Measurements from ENCODE around the gene LLCFC1.

The LLCFC1 gene

DNA sequence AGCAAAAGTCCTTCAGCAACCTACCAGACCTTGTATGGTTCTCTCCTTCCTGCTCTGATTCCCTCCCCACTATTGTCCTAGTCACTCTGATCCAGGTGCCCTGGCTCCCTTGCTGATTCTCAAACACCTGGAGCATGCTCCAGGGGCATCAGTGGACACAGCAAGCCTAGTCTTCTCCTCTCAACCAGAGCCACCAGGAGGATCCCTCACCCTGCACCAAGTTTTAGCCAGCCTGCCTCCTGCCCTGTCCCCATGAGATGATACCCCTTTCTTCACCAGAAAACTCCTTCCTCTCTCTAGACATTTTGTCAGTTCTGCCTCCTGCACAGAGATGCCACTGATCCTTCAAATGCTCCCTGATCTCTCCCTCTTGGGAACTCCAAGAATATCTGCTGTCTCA, 11.0 kb downstream of the LLCFC1 start:
- no peak overlapping the region for H3K27ac ChIP-seq
- DNase-seq (ENCODE audit: low spot score): no peak
- H3K4me3 ChIP-seq: no peak overlapping the region
- TF ChIP-seq, protein P1, sequence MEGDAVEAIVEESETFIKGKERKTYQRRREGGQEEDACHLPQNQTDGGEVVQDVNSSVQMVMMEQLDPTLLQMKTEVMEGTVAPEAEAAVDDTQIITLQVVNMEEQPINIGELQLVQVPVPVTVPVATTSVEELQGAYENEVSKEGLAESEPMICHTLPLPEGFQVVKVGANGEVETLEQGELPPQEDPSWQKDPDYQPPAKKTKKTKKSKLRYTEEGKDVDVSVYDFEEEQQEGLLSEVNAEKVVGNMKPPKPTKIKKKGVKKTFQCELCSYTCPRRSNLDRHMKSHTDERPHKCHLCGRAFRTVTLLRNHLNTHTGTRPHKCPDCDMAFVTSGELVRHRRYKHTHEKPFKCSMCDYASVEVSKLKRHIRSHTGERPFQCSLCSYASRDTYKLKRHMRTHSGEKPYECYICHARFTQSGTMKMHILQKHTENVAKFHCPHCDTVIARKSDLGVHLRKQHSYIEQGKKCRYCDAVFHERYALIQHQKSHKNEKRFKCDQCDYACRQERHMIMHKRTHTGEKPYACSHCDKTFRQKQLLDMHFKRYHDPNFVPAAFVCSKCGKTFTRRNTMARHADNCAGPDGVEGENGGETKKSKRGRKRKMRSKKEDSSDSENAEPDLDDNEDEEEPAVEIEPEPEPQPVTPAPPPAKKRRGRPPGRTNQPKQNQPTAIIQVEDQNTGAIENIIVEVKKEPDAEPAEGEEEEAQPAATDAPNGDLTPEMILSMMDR (IDR thresholded peaks at IDR 0.05): no peak

DNA sequence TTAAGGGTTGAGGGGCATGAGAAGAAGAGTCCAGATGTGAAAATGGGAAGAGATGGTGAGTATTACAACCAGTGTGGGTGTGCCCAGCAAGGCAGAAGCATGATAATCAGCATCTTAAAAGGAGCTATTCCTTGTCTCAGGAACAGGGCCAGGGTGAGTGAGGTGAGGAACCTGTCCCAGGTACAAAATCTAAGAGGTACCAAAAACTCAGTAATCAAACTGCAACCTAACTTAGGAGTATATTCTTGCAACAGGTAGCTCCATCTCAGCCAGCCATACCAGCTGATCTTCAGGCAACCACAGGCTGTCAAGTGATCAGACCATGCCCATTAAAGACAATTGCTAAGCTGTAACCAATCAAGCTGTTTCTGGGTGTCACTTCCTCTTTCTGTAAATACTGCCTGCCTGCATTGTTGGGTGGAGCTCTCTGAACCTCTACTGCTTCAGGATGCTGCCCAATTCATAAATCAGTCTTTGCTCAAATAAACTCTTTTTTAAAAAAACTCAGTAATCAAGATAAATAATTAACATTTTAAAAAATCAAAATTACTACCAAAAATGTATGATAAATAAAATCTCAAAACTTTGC, 15.5 kb downstream of the LLCFC1 start:
- TF ChIP-seq, protein P1 (IDR thresholded peaks at IDR 0.05): no peak
- no peak for DNase-seq (ENCODE audit: low spot score)
- Histone ChIP-seq H3K27ac (no peak overlapping the region), H3K4me3 (no peak overlapping the region)

DNA sequence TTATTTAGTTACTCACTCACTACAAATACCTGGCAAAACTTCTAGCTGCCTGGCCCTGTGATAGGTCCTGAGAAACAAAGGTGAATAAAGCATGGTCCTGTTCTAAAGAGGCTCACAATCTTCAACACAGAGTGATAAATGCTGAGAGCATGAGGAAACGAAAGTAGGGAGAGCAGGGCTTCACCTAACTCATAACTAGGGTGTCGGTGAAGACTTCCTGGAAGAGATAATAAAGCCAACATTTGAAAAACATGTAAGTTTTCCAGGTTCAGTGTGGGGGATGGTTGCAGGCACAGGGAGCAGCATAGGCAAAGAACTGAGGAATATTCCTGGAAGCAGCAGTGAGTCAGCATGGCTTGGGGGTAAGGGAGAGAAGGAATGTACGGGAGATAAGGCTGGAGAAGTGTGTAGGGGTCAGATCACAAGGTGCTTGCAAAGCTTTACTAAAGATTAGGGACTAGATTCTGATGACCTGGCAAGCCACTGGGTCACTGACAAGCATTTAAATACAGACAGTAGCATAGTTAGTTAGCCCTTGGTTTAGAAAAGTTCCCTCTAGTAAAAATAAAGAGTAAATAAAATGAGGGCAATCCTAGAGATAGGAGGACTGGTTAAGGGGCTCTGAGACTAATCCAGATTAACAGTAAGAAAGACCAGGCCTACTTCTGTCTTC, 17.8 kb downstream of the LLCFC1 start:
- H3K27ac ChIP-seq: no peak overlapping the region
- TF ChIP-seq, protein P1 (IDR thresholded peaks at IDR 0.05): no peak
- DNase-seq (ENCODE audit: low spot score): no peak
- H3K4me3 ChIP-seq: no peak overlapping the region

DNA sequence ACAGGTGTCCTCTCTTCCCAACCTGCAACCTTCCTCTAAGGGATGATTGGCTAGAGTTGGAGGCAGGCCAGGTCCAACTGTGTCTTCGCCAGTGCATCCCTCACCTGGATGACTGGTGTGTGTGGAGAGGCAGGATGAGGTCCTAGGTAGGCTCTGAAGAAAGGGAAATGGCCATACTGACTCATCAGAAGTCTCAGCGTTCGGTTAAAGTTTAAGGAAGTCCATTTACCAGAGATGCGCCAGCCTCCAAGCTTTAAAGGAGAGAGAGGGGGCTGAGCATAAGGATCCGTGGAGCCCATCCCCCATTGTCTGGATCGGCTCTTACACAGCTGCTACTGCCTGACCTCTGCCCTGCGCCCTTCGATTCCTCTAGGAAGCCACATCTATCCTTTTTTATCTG, 18.4 kb downstream of the LLCFC1 start:
- DNase-seq (ENCODE audit: low spot score): no peak
- TF ChIP-seq, protein P1 (IDR thresholded peaks at IDR 0.05): no peak

DNA sequence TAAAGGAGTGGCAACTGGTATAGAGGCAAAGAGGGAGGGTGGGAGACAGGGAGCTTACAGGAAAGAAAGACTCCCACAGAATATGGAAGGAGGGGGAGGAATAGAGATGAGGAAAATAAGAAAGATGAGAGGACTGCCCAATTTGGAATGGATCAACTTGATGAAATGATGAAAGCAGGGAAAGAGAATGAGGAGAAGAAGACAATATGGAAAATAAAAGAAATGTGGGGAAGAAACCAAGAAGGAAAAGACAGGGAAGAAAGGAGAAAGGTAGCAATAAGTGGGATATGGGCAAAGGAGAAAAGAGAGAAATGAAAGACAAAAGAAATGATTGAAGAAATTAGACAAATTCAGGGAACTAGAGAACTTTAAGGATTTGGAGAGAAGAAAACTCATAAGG, 19.9 kb downstream of the LLCFC1 start:
- TF ChIP-seq, protein P1 (IDR thresholded peaks at IDR 0.05): no peak
- Histone ChIP-seq H3K4me3 (no peak overlapping the region), H3K27ac (no peak overlapping the region)
- DNase-seq (ENCODE audit: low spot score): no peak

More for the DNA sequence above, 18.4 kb downstream of the LLCFC1 start:
- no peak overlapping the region for H3K27ac ChIP-seq
- H3K4me3 ChIP-seq: no peak overlapping the region

DNA sequence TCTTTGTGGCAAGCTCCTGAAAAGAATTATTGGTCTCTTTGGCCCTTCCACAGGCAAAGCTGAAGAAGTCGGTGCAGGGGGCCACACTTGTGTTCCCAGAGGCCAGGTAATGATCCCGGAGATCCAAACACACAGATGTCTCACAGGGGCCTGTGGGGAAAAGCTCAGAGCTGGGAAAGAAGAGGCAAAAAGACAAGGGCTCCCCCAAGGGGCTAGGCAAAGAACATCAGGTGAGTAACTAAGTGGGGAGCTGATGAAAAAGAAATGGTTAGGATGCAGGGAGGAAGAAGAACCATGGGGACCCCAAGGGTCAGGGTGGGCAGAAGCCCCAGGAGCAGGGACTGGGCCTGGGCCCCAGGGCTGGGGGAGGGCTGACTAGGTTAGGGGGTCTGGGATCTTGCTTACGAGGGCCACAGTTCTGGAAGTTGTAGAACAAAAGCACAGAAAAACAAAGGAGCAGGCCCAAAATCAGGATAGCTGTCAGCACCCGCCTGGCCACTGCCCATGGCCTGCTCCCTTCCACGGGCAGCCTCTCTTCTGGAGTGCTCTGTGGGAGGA, 21.8 kb downstream of the LLCFC1 start:
- DNase-seq (ENCODE audit: low spot score): no peak
- TF ChIP-seq, protein P1 (IDR thresholded peaks at IDR 0.05): no peak
- no peak overlapping the region for H3K4me3 ChIP-seq
- H3K27ac ChIP-seq: no peak overlapping the region

DNA sequence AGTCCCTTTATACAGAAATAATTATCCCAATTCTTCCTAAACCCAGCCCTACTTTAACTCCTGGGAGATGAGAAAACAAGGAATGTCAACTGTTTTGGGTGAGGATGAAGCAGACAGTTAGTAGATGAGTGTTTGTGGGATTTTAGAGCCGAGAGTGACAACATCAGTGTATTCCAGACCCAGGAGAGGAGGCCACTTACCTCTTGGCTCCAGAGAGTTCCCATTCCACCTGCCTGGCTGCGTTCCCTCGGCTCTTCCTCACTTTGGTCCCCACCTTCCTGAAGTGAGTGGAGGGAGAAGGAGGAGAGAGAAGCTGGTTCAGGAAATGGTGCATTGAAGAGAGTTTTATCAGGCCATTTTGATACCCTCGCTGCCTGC, 22.3 kb downstream of the LLCFC1 start:
- H3K4me3 ChIP-seq: no peak overlapping the region
- no peak for DNase-seq (ENCODE audit: low spot score)
- H3K27ac ChIP-seq: no peak overlapping the region
- TF ChIP-seq, protein P1 (IDR thresholded peaks at IDR 0.05): no peak
